ENCODE measurements around the gene CDH4. TPM values are rescaled to one million over a fixed set of nuclear protein-coding genes. Genes with fewer than 3 reads are reported as not detected.

The CDH4 gene
- total RNA-seq, 2 donors from 2014 or later: 0.05 to 2.2 TPM

GRCh38 chr20:61909821-61910220, 657.8 kb downstream of the CDH4 start:
- Histone ChIP-seq H3K27ac (no peak overlapping the region), H3K9me3 (no peaks in the 10 kb centered on the region), H3K36me3 (no peaks in the 10 kb centered on the region), H3K4me3 (no peak overlapping the region), H3K4me1 (replicated peaks) (no peaks in the 10 kb centered on the region), H3K27me3 (replicated peaks; ENCODE audit: insufficient read depth) (no peaks in the 10 kb centered on the region)
- WGBS: 45% methylated on average over 14 of the region's 14 CpGs
- intact Hi-C loops (cut with DNase I): no loop called here
- no peak for TF ChIP-seq POLR2AphosphoS5 (IDR thresholded peaks at IDR 0.05)
- TF ChIP-seq POLR2A (IDR thresholded peaks at IDR 0.05): no peak
- TF ChIP-seq CTCF (IDR thresholded peaks at IDR 0.05): no peak
- no peak for DNase-seq (ENCODE audit: low spot score)

- intact Hi-C loops (cut with DNase I): no loop called here
- Histone ChIP-seq H3K27me3 (replicated peaks; ENCODE audit: insufficient read depth) (no peaks in the 10 kb centered on the region), H3K27ac (no peak overlapping the region), H3K36me3 (no peaks in the 10 kb centered on the region), H3K9me3 (no peaks in the 10 kb centered on the region), H3K4me1 (replicated peaks) (no peaks in the 10 kb centered on the region), H3K4me3 (no peak overlapping the region)
- DNase-seq (ENCODE audit: low spot score): no peak
- TF ChIP-seq POLR2AphosphoS5 (IDR thresholded peaks at IDR 0.05): no peak
- no peak for TF ChIP-seq POLR2A (IDR thresholded peaks at IDR 0.05)
- TF ChIP-seq CTCF (IDR thresholded peaks at IDR 0.05): no peak
- WGBS: 77% methylated on average over 7 of the region's 7 CpGs
Measured at GRCh38 chr20:61911824-61912223, 659.8 kb downstream of the CDH4 start.

GRCh38 chr20:61912665-61913422, 660.8 kb downstream of the CDH4 start:
- 70% methylated on average over 14 of the region's 21 CpGs for WGBS
- DNase-seq (ENCODE audit: low spot score): no peak
- no peaks in the 10 kb centered on the region for H3K36me3 ChIP-seq
- H3K27ac ChIP-seq: no peak overlapping the region
- TF ChIP-seq CTCF (IDR thresholded peaks at IDR 0.05): no peak
- no peak for TF ChIP-seq POLR2AphosphoS5 (IDR thresholded peaks at IDR 0.05)
- TF ChIP-seq POLR2A (IDR thresholded peaks at IDR 0.05): no peak
- no peak overlapping the region for H3K4me3 ChIP-seq
- H3K4me1 ChIP-seq (replicated peaks): no peaks in the 10 kb centered on the region
- intact Hi-C loops (cut with DNase I): no loop called here
- no peaks in the 10 kb centered on the region for H3K9me3 ChIP-seq
- no peaks in the 10 kb centered on the region for H3K27me3 ChIP-seq (replicated peaks; ENCODE audit: insufficient read depth)

- Histone ChIP-seq H3K27ac (no peak overlapping the region), H3K27me3 (replicated peaks; ENCODE audit: insufficient read depth) (no peaks in the 10 kb centered on the region), H3K9me3 (no peaks in the 10 kb centered on the region), H3K36me3 (no peaks in the 10 kb centered on the region), H3K4me1 (replicated peaks) (no peaks in the 10 kb centered on the region), H3K4me3 (no peak overlapping the region)
- 61% methylated on average over 17 of the region's 18 CpGs for WGBS
- intact Hi-C loops (cut with DNase I): no loop called here
- no peak for TF ChIP-seq CTCF (IDR thresholded peaks at IDR 0.05)
- no peak for TF ChIP-seq POLR2AphosphoS5 (IDR thresholded peaks at IDR 0.05)
- no peak for TF ChIP-seq POLR2A (IDR thresholded peaks at IDR 0.05)
- no peak for DNase-seq (ENCODE audit: low spot score)
Measured at GRCh38 chr20:61913423-61914225, 661.6 kb downstream of the CDH4 start.

Data from prostate gland (tissue), 2 donors.